Measurements from ENCODE around the gene PPP1R12C. TPM values are rescaled to one million over a fixed set of nuclear protein-coding genes. Genes with fewer than 3 reads are reported as not detected.
"Not testable (repeated sequence)": the region's sequence is repeated elsewhere in the genome, so short reads cannot be mapped to it uniquely, and the experiment has no call there.

The PPP1R12C gene
- polyA plus RNA-seq, 3 donors = 2.1 to 206 (median 2.6) TPM

DNA sequence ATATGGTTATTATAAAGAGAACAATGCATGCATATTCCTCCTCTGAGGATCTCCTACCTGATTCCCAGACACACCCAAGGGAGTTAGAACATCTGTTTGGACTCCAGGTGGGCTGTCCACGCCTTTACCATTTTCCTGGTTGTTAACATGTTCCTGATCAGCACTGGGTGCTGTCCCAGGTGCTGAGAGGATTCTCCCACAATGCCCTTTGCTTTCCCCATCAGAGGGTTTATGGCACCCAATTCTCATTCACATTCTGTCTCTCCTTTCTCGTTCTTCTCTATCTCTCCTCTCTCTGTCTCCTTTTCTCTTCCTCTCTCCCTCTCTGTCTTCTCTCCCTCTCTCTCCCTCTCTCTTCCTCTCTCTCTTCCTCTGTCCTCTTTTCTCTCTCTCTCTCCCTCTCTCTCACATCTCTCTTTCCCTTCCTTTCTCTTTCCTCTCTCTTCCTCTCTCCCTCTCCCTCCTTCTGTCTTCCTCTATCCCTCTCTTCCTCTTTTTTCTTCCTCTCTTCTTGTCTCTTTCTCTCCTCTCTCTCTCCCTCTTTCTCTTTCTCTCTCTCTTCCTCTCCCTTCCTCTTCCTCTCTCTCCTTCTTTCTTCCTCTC is 51.2 kb downstream of the PPP1R12C start:
- Histone ChIP-seq H2AFZ (ENCODE audit: insufficient read depth, low read depth, low read length, poor library complexity, severe bottlenecking) (no peak overlapping the region), H3K79me2 (ENCODE audit: insufficient read depth, low read length) (no peaks in the 10 kb centered on the region), H4K20me1 (ENCODE audit: insufficient read depth, low read length) (no peaks in the 10 kb centered on the region), H3K4me3 (replicated peaks in 1 of 3; ENCODE audit: low read depth in 2 of 3, low read length in 3 of 3) (no peak overlapping the region), H3K27ac (ENCODE audit: low read depth in 1 of 2, low read length in 2 of 2) (no peak overlapping the region), H3K27me3 (ENCODE audit: control insufficient read depth in 2 of 2, insufficient read depth in 2 of 2, low read length in 2 of 2) (peaks cover 17 to 45% of the 10 kb centered on the region in 2 donors), H3K9ac (ENCODE audit: insufficient read depth, low read length, poor library complexity, severe bottlenecking) (no peak overlapping the region), H3K4me1 (ENCODE audit: control insufficient read depth in 1 of 2, insufficient read depth in 2 of 2, low read length in 2 of 2) (peaks cover 14 to 18% of the 10 kb centered on the region in 2 donors), H3K4me2 (replicated peaks; ENCODE audit: extremely low read depth, low read length, poor library complexity, severe bottlenecking) (no peak overlapping the region), H3K36me3 (replicated peaks in 1 of 2; ENCODE audit: control insufficient read depth in 1 of 2, insufficient read depth in 2 of 2, low read length in 2 of 2) (no peaks in the 10 kb centered on the region), H3K9me3 (replicated peaks in 1 of 2; ENCODE audit: control insufficient read depth in 1 of 2, insufficient read depth in 1 of 2, low read length in 2 of 2) (peaks cover 7 to 8% of the 10 kb centered on the region in 2 donors)
- TF ChIP-seq, protein P1, sequence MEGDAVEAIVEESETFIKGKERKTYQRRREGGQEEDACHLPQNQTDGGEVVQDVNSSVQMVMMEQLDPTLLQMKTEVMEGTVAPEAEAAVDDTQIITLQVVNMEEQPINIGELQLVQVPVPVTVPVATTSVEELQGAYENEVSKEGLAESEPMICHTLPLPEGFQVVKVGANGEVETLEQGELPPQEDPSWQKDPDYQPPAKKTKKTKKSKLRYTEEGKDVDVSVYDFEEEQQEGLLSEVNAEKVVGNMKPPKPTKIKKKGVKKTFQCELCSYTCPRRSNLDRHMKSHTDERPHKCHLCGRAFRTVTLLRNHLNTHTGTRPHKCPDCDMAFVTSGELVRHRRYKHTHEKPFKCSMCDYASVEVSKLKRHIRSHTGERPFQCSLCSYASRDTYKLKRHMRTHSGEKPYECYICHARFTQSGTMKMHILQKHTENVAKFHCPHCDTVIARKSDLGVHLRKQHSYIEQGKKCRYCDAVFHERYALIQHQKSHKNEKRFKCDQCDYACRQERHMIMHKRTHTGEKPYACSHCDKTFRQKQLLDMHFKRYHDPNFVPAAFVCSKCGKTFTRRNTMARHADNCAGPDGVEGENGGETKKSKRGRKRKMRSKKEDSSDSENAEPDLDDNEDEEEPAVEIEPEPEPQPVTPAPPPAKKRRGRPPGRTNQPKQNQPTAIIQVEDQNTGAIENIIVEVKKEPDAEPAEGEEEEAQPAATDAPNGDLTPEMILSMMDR (IDR thresholded peaks at IDR 0.05) = no peak
- Mint-ChIP-seq H3K4me1 (peaks cover 22% of the 10 kb centered on the region), H3K27ac (no peak overlapping the region), H3K9me3 (peaks cover 4 to 28% (median 19%) of the 10 kb centered on the region in 7 donors), H3K27me3 (ENCODE audit: low read depth in 3 of 3) (peaks cover 53 to 63% (median 62%) of the 10 kb centered on the region in 3 donors), H3K36me3 (peaks cover 0 to 5% of the 10 kb centered on the region in 2 donors), H3K4me3 (peak overlapping the region in 1 of 2 donors; percentile 52)
- 35% methylated on average over 2 of the region's 2 CpGs for WGBS (ENCODE audit: insufficient coverage)
- intact Hi-C loops (cut with micrococcal nuclease) = no loop called here
- DNase-seq = no peak

DNA sequence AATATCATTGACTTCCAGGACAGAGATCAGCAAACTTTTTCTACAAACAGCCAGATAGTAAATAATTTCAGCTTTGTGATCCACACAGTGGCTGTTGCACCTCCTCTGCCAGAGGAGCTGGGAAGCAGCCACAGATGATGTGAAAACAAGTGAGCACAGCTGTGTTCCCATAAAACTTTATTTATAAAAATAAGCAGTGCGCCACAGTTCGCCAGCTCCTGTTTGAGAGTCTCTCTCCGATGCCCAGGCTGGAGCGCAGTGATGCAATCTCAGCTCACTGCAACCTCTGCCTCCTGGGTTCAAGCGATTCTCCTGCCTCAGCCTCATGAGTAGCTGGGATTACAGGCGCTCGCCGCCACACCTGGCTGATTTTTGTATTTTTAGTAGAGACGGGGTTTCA is 51.9 kb downstream of the PPP1R12C start:
- peaks cover 17 to 39% of the 10 kb centered on the region in 2 donors for H3K27me3 ChIP-seq (ENCODE audit: control insufficient read depth in 2 of 2, insufficient read depth in 2 of 2, low read length in 2 of 2)
- H3K36me3 Mint-ChIP-seq; H3K27ac ChIP-seq (ENCODE audit: low read depth in 1 of 2, low read length in 2 of 2); H3K36me3 ChIP-seq (replicated peaks in 1 of 2; ENCODE audit: control insufficient read depth in 1 of 2, insufficient read depth in 2 of 2, low read length in 2 of 2); H3K9ac ChIP-seq (ENCODE audit: insufficient read depth, low read length, poor library complexity, severe bottlenecking); H4K20me1 ChIP-seq (ENCODE audit: insufficient read depth, low read length); H3K27ac Mint-ChIP-seq; H3K9me3 ChIP-seq (replicated peaks in 1 of 2; ENCODE audit: control insufficient read depth in 1 of 2, insufficient read depth in 1 of 2, low read length in 2 of 2); DNase-seq; H3K79me2 ChIP-seq (ENCODE audit: insufficient read depth, low read length); H3K4me2 ChIP-seq (replicated peaks; ENCODE audit: extremely low read depth, low read length, poor library complexity, severe bottlenecking); H2AFZ ChIP-seq (ENCODE audit: insufficient read depth, low read depth, low read length, poor library complexity, severe bottlenecking); intact Hi-C loops (cut with micrococcal nuclease); H3K4me3 ChIP-seq (replicated peaks in 1 of 3; ENCODE audit: low read depth in 2 of 3, low read length in 3 of 3): not testable (repeated sequence)
- Mint-ChIP-seq H3K4me3 (peak overlapping the region in 1 of 2 donors; percentile 5), H3K9me3 (peaks cover 4 to 27% (median 19%) of the 10 kb centered on the region in 7 donors), H3K4me1 (peaks cover 22% of the 10 kb centered on the region), H3K27me3 (ENCODE audit: low read depth in 3 of 3) (peaks cover 51 to 58% (median 56%) of the 10 kb centered on the region in 3 donors)
- 87% methylated on average over 5 of the region's 9 CpGs for WGBS (ENCODE audit: insufficient coverage)
- peaks cover 14 to 18% of the 10 kb centered on the region in 2 donors for H3K4me1 ChIP-seq (ENCODE audit: control insufficient read depth in 1 of 2, insufficient read depth in 2 of 2, low read length in 2 of 2)
